Renal cortex interstitium (tissue), 11 donors: ENCODE measurements around the gene PTPN21. TPM values are rescaled to one million over a fixed set of nuclear protein-coding genes. Genes with fewer than 3 reads are reported as not detected.

ENCODE experiments used
- DNase-seq, 11 donors: peaks; one replicate each; pipeline ENCODE4 v3.0.0-alpha.2; 2013; ENCODE audit warnings: low read depth in 9 of 11, low spot score in 4 of 11; ENCODE audit errors: extremely low read depth in 1 of 11
- polyA plus RNA-seq, 3 donors: library from polyadenylated mRNA; unstranded; fragments of 120-200 nt; gene quantifications; one replicate each; pipeline ENCODE4 v1.2.1, GENCODE V29; 2013; ENCODE audit not compliant: insufficient read length in 3 of 3

The PTPN21 gene
- polyA plus RNA-seq, 3 donors, result 34.9 to 38.3 (median 37.7) TPM

- DNase-seq, result no peak
Observed at GRCh38 chr14:88421286-88421685, 133.5 kb downstream of the PTPN21 start.

DNA sequence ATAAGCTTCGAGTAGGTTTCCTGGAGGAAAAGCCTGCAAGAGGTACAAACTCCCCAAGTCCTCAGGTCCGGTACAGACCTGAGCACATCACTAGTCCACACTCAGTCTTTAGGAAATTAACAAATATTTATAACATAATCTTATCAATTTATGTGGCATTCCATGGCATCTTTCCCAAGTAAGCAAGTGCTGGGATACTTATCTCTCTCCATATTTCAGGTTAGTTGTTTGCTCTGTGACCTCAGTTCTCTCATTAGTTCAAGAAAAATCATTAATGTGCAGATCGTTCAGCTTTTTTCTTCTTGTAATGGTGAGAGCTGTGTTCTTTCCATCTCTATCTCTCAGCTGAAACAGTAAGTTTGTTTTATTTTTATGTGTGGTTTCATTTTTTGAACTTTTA, 134.6 kb downstream of the PTPN21 start:
- no peak for DNase-seq

GRCh38 chr14:88417594-88417993, 137.2 kb downstream of the PTPN21 start:
- no peak for DNase-seq

Other genes starting within 250 kb of the PTPN21 start
- gene KCNK10, start 231.7 kb downstream of the PTPN21 start, polyA plus RNA-seq, result under 1 TPM; 0.23 to 0.41 (median 0.37) TPM
- 10 to 100 TPM; 19.5 to 28.6 (median 27.5) TPM for gene SPATA7, start 169.3 kb downstream of the PTPN21 start, polyA plus RNA-seq
- gene ZC3H14, start 8.0 kb upstream of the PTPN21 start, polyA plus RNA-seq, result 100 to 1,000 TPM in 1 of 3 donors, 10 to 100 TPM in 2; 92.9 to 106 (median 96.3) TPM
- 1 to 10 TPM; 2.3 to 3.3 (median 2.9) TPM for gene EML5, start 237.9 kb upstream of the PTPN21 start, polyA plus RNA-seq